Suprapubic skin (tissue), 4 donors: ENCODE measurements around the gene KDSR. TPM values are rescaled to one million over a fixed set of nuclear protein-coding genes. Genes with fewer than 3 reads are reported as not detected.

Experiments used
- DNase-seq, 2 donors: peaks; one replicate each; pipeline ENCODE4 v3.0.0-alpha.2; 2019; ENCODE audit warnings: low spot score in 2 of 2
- H3K27ac ChIP-seq: fragments of 200-600 bp; sonication (generic); one replicate; pipeline ENCODE4 v1.5.1; 2019
- H3K27me3 ChIP-seq: fragments of 200-600 bp; sonication (generic); one replicate; pipeline ENCODE4 v1.5.1; 2019
- H3K36me3 ChIP-seq: fragments of 200-600 bp; sonication (generic); one replicate; pipeline ENCODE4 v1.5.1; 2019
- H3K4me1 ChIP-seq: fragments of 200-600 bp; sonication (generic); one replicate; pipeline ENCODE4 v1.5.1; 2019
- H3K4me3 ChIP-seq: fragments of 200-600 bp; sonication (generic); one replicate; pipeline ENCODE4 v1.5.1; 2019; ENCODE audit warnings: mild to moderate bottlenecking
- H3K9me3 ChIP-seq: fragments of 200-600 bp; sonication (generic); one replicate; pipeline ENCODE4 v1.5.1; 2019
- EP300 ChIP-seq: sonication (generic); formaldehyde crosslinking; IDR thresholded peaks from one replicate; pipeline ENCODE4 v1.6.1; 2017; ENCODE audit warnings: antibody characterized with exemption
- POLR2A ChIP-seq, 2 donors: fragments of 450-650 bp; IDR thresholded peaks; one replicate each; pipeline ENCODE4 v1.6.1; 2017; ENCODE audit warnings: antibody characterized with exemption in 2 of 2, mild to moderate bottlenecking in 2 of 2, moderate library complexity in 2 of 2
- POLR2AphosphoS5 ChIP-seq, 3 donors: sonication (generic); formaldehyde crosslinking; IDR thresholded peaks; one replicate each; pipeline ENCODE4 v1.6.1; 2017; ENCODE audit warnings: antibody characterized with exemption in 3 of 3
- WGBS: methylation state at CpG from one replicate; pipeline ENCODE4 v1.1.5; 2018; 5-methylcytosine and 5-hydroxymethylcytosine counted together
- total RNA-seq, 4 donors: library from RNA; depleted of rRNA; stranded (reverse); fragments of >200 nt; gene quantifications; one replicate each; pipeline ENCODE4 v1.1.0, GENCODE V29; 2016
- TF ChIP-seq, protein P1 (sequence below), 2 donors: fragments of 200-600 bp in 1 of 2; fragments of 450-650 bp in 1 of 2; sonication (generic) in 1 of 2; IDR thresholded peaks; one replicate each; pipeline ENCODE4 v1.5.1; 2016 to 2019; ENCODE audit warnings: antibody characterized with exemption in 2 of 2, mild to moderate bottlenecking in 1 of 2, moderate library complexity in 1 of 2

KDSR gene
- total RNA-seq, 4 donors from 2014 or later = 65.4 to 115 (median 79.7) TPM

DNA sequence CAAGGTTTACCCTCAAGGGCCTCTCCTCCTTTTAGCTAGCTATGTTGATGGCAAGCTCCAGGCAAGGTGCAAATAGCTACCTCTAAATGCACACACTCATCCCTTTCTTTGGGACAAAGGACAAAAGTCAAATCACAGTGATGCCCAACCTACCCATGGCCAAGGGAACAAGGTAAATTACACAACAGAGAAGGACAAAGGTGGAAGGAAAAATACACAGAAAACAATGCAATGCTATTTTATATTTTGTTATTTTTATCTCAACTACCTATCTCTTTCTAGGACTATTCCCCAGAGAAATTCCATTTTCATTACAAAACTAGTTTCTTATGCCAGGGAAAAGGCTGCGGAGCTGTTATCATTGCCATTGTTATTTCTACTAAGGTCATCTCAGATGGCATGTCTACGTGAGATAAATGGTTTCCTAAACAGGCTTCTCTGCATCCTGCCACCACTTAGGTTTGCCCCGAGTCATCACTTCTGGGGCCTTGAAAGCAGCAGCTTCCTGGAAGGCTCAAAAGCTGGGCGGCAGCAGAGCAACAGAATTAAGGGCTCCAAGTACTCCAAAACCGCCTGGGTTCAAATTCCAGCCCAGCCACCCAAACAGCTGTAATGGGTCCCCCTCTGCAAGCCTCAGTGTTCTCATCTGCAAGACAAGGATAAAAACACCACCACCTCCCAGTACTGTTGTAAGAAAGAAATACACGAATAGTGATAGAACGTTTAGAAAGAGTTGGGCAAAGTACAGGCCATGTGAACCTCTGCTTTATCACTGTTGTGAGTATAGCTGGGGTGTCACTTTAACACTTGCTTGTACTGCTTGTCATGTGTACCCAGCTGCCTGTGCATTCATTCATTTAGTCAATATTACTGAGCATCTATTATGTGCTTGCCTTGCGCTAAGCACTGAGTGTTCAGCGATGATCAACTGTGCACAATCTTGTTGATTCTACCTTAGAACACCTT lies 68.3 kb downstream of the KDSR start:
- no peaks in the 10 kb centered on the region for H3K27me3 ChIP-seq
- no peak overlapping the region for H3K4me3 ChIP-seq
- no peaks in the 10 kb centered on the region for H3K36me3 ChIP-seq
- H3K9me3 ChIP-seq = no peaks in the 10 kb centered on the region
- 85% methylated on average over 9 of the region's 9 CpGs for WGBS
- no peak for DNase-seq
- peaks cover 33% of the 10 kb centered on the region for H3K4me1 ChIP-seq
- H3K27ac ChIP-seq = no peak overlapping the region
- TF ChIP-seq EP300 (no peak), POLR2A (IDR thresholded peaks at IDR 0.05) (no peak), POLR2AphosphoS5 (IDR thresholded peaks at IDR 0.05) (no peak)
- TF ChIP-seq, protein P1, sequence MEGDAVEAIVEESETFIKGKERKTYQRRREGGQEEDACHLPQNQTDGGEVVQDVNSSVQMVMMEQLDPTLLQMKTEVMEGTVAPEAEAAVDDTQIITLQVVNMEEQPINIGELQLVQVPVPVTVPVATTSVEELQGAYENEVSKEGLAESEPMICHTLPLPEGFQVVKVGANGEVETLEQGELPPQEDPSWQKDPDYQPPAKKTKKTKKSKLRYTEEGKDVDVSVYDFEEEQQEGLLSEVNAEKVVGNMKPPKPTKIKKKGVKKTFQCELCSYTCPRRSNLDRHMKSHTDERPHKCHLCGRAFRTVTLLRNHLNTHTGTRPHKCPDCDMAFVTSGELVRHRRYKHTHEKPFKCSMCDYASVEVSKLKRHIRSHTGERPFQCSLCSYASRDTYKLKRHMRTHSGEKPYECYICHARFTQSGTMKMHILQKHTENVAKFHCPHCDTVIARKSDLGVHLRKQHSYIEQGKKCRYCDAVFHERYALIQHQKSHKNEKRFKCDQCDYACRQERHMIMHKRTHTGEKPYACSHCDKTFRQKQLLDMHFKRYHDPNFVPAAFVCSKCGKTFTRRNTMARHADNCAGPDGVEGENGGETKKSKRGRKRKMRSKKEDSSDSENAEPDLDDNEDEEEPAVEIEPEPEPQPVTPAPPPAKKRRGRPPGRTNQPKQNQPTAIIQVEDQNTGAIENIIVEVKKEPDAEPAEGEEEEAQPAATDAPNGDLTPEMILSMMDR (IDR thresholded peaks at IDR 0.05) = no peak

DNA sequence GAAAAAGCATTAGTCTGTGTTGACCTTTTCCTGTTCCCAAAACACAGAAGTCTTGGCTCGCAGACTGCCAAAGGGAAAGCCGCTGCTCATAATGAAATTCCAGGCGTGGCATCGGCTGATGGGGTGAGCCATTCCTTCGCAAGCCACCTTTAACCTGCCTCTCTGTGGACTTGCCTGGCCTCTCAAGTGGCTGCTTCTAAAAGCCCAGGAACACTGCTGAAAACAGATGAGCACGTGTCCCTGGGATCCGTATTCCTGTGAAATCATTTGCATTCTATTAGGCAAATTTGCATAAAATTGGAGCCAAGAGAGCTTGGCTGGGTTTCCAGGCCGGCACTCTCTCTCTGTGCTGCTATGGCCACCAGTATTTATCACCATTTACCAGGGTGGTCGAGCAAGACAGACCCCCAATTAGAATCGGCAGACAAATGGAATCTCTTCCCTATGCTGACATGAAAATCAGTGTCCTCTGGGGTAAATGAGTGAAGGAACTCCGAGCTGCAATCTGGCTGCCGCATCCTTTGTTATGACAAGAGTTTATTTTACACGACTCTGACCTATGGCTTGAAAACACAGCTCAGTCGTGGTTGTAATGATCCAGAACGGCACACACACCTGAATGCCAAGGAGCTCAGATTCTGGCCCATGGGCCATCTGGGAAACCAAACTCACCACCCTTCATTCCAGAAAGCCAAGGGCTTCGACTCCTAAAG lies 69.2 kb downstream of the KDSR start:
- H3K27ac ChIP-seq = no peak overlapping the region
- no peaks in the 10 kb centered on the region for H3K27me3 ChIP-seq
- H3K4me3 ChIP-seq = no peak overlapping the region
- H3K36me3 ChIP-seq = no peaks in the 10 kb centered on the region
- TF ChIP-seq EP300 (no peak), POLR2AphosphoS5 (IDR thresholded peaks at IDR 0.05) (no peak), POLR2A (IDR thresholded peaks at IDR 0.05) (no peak)
- TF ChIP-seq, protein P1 (IDR thresholded peaks at IDR 0.05) = no peak
- no peak for DNase-seq
- WGBS = 53% methylated on average over 15 of the region's 16 CpGs
- peaks cover 35% of the 10 kb centered on the region for H3K4me1 ChIP-seq
- H3K9me3 ChIP-seq = no peaks in the 10 kb centered on the region

DNA sequence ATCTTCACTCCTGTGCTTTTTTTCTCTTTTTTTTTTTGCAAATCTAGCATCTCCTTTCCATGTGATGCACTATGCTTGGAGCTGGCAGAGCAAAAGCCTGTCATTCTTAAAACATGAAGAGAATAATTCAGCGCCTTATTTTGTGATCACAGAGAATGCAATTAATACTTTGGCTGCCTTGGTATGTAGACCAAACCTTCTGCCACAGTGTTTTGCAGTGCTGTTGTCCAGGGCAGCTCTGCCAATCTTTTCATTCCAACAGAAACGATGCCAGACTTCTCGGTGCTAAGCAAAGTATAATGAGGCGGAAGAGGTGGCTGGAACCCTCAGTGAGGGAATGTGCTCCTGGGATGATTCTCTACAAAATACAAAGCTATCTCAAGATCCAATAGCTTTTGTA lies 73.1 kb downstream of the KDSR start:
- Histone ChIP-seq H3K4me3 (no peak overlapping the region), H3K27ac (peak overlapping the region; percentile 47), H3K9me3 (no peaks in the 10 kb centered on the region), H3K4me1 (peaks cover 33% of the 10 kb centered on the region), H3K36me3 (no peaks in the 10 kb centered on the region), H3K27me3 (no peaks in the 10 kb centered on the region)
- DNase-seq = no peak
- TF ChIP-seq EP300 = no peak
- TF ChIP-seq, protein P1 (IDR thresholded peaks at IDR 0.05) = no peak
- TF ChIP-seq POLR2A (IDR thresholded peaks at IDR 0.05) = no peak
- no peak for TF ChIP-seq POLR2AphosphoS5 (IDR thresholded peaks at IDR 0.05)
- WGBS = 35% methylated on average over 4 of the region's 4 CpGs

DNA sequence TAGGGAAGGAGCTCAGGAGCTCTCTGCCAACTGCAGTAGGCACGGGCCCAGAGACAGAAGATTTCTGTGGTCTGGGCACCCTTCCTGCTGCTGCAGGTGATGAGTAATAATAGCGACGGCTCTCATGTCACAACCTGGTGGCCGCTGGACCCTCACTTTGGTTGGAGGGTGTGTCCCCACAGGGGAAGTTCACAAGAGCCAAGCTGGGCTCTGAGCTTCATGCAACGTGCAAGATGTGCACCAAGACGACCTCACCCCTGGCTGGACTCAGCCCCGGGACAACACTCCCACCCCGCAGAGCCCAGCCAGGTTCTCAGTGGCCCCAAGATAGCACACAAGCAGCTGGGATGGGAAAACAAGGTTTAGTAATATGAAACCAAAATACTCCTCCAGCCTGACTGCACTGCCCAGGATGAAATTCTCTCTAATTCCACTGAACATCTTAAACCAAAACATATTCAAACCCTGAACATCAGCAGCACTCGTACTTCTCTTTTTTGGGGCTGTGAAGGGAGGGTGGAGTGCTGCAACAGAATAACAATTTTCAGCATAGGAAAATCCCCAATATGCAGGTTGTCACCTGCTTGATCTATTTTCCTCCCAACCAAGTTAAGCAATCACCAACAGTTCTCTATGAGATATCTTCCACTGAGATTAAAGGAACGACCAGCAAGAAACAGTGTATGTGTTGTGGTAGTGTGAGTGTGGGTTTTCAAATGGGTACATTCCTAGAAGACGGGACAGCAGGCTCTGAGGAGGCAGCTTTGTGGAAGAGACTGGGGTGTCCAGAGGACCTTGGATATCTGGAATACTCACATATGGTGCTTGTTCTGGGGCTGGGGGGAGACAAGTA lies 73.9 kb downstream of the KDSR start:
- no peaks in the 10 kb centered on the region for H3K9me3 ChIP-seq
- peaks cover 36% of the 10 kb centered on the region for H3K4me1 ChIP-seq
- peak overlapping the region; percentile 47 for H3K27ac ChIP-seq
- WGBS = 35% methylated on average over 11 of the region's 11 CpGs
- H3K36me3 ChIP-seq = no peaks in the 10 kb centered on the region
- H3K4me3 ChIP-seq = peak overlapping the region; percentile 7
- TF ChIP-seq, protein P1 (IDR thresholded peaks at IDR 0.05) = no peak
- no peak for DNase-seq
- no peaks in the 10 kb centered on the region for H3K27me3 ChIP-seq
